Middle frontal gyrus (tissue), 1 donor: ENCODE data around the gene PPP2R3A.
"Not testable (repeated sequence)": the region's sequence is repeated elsewhere in the genome, so short reads cannot be mapped to it uniquely, and the experiment has no call there.

Experiments used
- DNase-seq: peaks from one replicate; pipeline ENCODE4 v3.0.0-alpha.2; 2015; ENCODE audit warnings: low spot score; ENCODE audit errors: extremely low spot score

The PPP2R3A gene

DNA sequence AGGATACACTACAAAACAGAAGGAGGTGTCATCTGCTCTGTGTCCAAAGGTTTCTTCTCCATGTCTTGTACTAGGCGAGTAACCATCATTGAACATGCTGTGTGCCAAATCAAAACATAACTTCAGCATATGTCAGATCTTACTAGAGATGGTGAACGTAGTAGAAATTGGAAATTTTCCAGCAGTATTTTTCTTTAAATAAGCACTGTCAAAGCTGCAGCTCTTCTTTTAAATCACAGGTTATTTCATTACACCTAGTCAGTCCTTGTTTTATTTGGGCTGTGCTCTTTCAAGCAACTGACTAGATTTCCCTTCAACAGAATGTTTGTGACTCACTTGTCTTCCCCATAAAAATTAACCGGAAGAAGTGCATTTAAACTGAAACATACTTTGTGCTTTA is 184.1 kb downstream of the PPP2R3A start:
- DNase-seq = no peak

DNA sequence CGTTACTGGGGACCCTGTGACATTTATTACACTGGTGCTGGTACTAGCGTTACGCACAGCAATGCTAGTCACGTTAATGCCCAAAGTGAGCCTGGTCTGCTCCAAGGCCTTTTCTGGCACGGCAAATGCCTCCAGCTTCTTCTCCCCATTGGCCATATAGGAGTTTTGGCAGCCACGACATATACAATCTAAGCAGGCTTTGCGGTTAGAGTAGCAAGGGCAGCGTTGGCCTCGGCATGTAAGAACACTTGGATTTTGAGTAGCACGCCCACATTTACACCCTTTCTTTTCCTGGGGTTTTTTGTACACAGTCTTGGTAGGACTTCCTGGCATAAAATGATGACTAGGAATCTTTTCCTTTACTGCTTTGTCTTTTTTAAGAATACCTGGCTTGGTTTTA is 185.7 kb downstream of the PPP2R3A start:
- no peak for DNase-seq

DNA sequence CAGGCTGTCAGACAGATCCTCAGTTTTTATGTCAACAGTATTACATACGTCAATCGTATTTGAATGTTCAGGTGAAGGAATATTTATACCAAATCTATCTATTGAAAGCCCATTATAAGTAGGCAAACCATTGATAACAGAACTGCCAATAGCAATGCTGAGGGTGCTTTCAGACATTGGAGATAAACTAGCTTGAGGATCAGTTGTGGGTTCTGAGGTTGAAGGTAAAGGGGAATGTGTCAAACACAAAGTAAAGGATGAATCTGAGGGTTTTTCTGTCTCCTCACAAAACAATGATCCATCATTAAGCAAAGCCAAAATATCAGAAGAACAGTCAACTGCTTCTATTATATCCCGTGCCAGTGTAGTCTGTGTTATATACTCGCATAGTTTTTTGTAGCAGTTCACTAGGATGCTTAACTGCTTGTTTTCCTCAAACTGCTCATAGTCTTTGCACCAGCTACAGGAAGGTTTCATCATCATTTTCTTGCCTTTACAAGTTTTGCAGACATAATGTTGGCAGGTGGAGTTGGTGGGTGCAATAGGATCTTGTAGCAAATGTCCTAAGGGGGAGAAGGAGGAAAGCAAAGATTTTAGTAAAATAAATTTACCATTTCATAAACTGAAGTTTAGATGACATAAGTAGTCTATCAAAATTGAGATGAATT is 186.8 kb downstream of the PPP2R3A start:
- no peak for DNase-seq

DNA sequence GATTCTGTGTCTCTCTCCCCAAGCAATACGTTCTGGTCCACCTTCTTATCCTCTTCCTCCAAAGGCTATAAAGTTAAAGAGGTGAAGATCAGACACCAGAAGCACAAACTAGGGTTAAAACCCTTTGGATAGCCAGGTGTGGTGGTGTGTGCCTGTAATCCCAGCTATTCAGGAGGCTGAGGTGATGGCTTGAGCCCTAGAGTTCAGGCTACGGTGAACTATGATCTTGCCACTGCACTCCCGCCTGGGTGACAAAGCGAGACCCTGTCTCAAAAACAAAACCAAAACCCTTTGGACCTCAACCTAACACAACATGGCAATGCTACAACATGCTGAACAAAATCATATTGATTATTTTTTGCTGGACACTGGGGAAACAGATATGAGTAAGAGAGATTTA is 187.4 kb downstream of the PPP2R3A start:
- DNase-seq = no peak

DNA sequence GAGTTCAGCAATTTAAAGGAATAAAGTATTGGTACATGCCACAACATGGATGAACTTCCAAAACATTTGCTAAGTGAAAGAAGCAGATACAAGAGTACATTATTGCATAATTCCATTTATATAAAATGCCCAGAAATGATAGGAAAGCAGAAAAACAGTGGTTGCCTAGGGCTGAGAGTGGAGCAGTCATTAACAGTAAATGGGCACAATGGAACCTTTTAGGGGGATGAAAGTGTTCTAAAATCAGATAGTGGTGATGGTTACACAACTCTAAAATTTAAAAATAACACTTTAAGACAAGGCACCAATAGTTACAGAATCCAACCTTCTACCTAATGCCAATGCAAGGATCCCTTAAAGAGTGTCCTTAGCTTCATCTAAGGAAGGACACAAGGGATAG is 196.0 kb downstream of the PPP2R3A start:
- no peak for DNase-seq

DNA sequence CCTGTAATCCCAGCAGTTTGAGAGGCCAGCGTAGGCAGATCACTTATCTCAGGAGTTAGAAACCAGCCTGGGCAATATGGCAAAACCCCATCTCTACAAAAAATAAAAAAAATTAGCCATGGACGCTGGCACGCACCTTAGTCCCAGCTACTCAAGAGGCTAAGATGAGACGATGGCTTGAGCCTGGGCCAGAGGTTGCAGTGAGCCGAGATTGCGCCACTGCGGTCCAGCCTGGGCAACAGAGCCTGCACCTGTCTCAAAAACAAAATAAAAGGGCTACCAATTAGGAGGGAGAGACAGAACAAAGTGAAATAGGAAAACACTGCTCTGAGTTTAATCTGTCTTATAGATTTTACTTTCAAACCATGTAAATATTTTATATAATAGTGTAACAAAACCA is 196.8 kb downstream of the PPP2R3A start:
- DNase-seq = no peak

DNA sequence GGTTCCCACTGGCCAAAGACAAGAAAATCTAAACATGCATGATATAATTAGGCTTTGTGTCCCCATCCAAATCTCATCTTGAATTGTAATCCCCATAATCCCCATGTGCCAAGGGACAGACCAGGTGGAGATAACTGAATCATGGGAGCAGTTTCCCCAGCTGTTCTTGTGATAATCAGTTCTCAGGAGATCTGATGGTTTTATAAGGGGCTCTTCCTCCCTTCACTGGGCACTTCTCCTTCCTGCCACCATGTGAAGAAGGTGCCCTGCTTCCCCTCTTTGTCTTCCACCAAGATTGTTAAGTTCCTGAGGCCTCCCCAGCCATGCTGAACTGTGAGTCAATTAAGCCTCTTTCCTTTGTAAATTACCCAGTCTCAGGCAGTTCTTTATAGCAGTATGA is 198.1 kb downstream of the PPP2R3A start:
- DNase-seq = not testable (repeated sequence)

DNA sequence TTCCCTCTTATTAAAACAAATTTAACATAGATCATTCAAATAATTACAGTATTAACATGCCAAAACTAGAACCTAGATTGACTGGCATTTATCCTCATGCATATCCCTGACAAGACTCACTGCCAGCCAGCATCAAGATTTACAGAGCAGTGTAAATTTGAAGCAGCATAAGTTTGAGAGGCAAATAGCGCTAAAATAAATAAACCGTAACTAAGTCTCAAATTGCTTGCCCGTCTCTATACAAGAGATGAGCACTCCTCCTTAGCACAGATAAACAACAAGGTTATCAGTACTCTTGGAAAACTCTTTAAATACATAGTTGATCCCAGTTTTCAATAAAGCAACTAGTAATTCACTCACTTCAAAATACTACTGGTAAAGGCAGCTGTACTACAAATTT is 201.0 kb downstream of the PPP2R3A start:
- no peak for DNase-seq

DNA sequence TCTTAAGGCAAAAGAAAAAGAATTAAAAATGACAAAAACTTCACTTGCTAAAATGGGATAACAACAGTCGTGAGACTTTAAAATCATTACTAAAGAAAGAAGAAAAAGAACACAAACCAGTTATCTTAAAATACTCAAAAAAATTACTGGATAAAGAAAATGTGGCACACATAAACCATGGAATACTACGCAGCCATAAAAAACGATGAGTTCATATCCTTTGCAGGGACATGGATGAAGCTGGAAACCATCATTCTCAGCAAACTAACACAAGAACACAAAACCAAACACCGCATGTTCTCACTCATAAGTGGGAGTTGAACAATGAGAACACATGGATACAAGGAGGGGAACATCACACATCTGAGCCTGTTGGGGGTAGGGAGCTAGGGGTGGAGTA is 202.7 kb downstream of the PPP2R3A start:
- not testable (repeated sequence) for DNase-seq

DNA sequence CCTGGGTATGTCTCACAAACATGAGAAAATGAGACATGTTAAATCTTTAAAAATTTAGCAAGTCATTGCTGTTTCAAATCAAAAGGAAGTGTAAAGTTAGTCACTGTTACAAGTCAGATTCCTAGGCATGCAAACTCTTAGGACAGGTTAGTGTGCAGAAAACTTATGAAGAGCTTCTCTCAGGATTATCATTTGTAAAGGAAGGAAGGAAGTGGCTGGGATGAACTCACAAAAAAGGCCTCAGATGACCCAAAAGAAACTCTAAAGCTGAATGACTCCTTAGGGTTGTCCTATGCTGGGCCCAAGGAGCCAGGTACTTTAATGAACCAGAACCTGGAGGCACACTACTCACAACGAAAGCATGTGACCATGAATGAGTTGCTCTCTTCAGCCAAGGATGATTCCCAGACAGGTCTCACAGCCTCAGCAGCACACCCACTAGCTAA is 205.6 kb downstream of the PPP2R3A start:
- no peak for DNase-seq

DNA sequence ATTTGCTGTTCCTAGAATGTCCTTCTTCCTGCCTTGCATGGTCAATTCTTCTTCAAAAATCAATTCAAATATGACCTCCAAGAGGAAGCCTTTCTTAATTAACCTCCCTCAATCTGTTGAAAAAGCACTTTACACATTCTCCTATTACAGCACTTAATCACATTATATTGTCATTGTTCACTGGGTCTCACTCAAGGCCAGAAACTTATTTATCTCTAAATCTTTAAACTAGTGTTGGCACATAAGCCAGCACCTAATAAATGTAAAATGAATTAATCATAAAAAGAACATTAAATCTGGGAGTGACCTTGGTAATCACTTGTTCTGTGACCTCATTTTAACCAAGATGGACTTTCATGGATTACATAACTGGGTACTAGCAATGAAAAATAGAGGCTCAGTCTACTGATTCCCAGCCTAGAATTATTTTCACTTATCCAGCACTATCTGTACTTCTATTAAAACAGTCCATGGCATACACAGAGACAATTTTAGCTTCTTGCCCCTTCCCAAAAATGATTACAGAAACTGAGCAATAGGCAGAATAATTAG is 208.5 kb downstream of the PPP2R3A start:
- DNase-seq = no peak

DNA sequence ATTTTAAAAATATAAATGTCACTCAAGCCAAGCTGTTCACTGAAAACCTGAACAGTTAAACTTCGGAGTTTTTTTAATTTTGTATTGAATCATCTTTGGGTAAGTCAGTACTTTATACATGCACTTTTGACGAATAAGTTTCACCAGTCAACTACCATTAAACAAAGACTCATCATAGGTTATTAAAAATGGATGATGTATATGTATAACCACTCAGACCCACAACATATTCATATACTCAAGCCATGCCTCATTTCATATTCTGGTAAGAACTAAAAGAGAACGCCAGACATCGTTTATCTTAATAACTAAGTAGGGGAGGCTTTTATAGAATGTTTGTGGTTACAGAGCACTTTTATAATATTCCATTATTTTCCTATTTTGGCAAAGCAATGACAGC is 212.3 kb downstream of the PPP2R3A start:
- no peak for DNase-seq

DNA sequence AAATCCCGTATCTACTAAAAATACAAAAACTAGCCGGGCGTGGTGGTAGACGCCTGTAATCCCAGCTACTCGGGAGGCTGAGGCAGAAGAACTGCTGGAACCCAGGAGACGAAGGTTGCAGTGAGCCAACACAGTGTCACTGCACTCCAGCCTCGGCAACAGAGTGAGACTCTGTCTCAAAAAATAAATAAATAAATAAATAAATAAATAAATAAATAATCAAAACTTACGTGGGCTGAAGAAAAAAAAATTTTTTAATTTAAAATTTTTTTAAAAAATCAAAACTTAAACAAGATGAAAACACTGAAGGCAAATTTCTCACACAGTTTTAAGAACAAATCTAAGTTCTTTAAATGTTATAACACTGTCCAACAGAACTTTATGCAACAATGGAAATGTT is 216.2 kb downstream of the PPP2R3A start:
- DNase-seq = no peak

DNA sequence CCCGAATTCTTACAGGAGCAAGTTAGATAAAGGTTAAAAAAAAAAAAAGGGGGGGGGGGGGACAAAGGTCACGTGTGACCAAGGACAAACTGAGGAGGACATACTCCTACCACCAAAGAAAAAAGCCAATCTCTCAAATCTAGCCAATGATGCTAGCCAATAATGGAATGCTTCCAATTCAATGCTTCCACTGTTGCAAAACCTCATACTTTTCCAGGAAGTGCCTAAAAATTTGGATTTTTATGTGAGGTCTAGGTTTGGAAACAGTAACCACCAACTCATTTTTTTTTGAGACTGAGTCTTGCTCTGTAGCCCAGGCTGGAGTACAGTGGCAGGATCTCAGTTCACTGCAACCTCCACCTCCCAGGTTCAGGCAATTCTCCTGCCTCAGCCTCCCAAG is 219.2 kb downstream of the PPP2R3A start:
- no peak for DNase-seq

DNA sequence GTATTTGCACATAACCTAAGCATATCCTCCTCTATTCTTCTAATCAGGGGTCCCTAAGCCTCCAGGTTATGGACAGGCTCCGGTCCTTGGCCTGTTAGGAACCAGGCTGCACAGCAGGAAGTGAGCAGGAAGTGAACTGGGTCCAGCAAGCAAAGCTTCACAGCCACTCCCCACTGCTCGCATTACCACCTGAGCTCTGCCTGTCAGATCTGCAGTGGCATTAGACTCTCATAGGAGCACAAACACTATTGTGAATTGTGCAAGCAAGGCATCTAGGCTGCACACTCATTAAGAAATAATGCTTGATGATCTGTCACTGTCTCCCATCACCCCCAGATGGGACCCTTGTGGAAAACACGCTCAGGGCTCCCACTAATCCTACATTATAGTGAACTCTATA is 220.8 kb downstream of the PPP2R3A start:
- DNase-seq = no peak

DNA sequence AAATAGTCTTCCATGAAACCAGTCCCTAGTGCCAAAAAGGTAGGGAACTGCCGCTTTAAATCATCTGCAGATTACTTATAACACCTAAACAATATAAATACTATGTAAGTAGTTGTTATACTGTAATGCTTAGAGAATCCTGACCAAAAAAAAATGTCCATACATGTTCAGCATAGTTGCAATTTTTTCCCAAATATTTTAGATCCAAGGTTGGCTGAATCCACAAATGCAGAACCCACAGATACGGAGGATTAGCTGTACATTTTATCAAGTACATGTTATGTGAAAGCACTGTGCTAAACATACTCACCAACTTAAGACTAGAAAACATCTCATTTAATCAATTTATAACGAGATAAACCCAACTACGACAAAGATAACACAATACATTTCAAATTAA is 221.3 kb downstream of the PPP2R3A start:
- no peak for DNase-seq

DNA sequence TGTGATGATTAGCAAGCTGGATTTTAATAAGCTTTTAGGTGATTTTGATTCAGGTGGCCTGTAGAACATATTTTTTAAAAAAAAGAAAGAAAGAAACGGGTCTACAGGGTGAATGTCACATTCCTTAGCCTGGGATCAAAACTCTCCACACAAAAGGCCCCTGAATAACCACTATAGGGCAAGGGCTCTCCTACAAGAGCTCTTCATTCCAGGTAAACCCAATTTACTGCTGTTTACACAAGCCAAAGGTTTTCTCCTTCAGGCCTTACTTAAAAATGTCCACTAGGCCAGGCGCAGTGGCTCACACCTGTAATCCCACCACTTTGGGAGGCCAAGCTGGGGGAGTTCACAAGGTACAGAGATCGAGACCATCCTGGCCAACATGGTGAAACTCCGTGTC is 222.3 kb downstream of the PPP2R3A start:
- DNase-seq = no peak

DNA sequence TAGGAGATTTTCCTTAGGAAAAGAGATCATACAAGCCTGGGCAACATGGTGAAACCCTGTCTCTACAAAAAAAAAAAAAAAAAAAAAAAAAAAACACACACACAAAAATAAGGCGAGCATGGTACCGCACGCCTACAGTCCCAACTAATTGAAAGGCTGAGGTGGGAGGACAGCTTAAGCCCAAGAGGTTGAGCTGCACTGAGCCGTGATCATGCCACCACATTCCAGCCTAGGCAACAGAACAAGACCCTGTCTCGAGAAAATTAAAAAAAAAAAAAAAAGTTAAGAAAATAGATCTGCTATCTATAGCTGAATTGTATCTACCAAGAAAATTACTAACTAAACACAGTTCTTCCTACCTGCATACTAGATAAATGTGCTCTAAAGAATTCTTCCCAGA is 223.5 kb downstream of the PPP2R3A start:
- DNase-seq = no peak

DNA sequence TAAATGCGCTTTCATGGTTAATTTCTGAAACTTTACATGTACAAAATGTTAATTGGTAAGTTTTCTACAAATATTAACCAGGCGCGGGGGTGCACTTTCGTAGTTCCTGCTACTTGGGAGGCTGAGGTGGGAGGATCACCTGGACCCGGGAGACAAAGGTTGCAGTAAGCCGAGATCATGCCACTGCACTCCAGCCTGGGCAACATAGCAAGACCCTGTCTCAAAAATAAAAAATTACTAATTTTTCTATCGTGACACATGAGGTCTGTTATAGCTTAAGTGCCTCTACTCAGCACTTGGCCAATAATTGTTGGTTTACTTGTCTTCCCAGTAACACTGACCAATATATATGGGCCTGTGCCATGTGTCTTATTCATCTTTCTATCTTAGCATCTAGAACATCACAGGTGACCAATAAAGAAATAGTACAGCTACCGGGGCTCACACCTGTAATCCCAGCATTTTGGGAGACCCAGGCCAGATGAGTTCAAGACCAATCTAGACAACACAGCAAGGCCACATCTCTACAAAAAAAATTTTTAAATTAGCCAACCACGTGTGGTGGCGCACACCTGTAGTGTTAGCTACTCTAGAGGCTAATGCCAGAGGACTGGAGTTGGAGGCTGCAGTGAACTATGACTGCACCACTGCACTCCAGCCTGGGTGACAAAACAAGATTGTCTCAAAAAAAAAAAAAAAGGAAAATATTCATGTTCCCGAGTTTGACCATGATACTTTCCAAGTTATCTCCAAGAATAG is 224.5 kb downstream of the PPP2R3A start:
- no peak for DNase-seq

DNA sequence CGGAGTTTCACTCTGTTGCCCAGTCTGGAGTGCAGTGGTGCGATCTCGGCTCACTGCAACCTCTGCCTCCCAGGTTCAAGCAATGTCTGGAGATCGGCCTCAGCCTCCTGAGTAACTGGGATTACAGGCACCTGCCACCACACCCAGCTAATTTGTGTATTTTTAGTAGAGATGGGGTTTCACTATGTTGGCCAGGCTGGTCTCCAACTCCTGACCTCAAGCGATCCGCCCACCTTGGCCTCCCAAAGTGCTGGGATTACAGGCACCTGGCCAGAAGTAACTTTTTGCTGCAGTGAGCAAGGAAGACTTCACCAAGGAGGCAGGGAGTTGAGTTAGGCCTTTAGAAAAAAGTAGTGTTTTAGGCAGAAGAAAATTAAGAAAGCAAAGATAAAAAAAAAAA is 226.7 kb downstream of the PPP2R3A start:
- DNase-seq = not testable (repeated sequence)

DNA sequence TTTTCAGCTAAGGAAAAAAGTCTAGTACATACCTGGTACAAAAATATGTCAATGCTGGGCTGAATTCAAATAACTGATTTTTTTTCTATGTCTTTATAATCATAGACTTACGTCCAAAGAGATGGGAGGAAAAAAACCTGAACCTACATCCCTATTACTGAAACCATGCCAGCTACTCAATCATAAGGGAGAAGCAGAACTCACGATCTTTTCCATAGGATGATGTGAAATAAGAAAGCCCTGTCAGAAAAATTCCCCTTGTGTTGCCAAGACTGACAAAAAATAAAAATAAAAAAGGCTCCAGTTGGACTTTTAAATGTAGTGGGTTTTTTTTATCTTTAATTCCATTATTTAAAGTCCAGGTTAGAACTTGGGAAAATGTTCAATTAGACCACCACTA is 227.3 kb downstream of the PPP2R3A start:
- DNase-seq = no peak

DNA sequence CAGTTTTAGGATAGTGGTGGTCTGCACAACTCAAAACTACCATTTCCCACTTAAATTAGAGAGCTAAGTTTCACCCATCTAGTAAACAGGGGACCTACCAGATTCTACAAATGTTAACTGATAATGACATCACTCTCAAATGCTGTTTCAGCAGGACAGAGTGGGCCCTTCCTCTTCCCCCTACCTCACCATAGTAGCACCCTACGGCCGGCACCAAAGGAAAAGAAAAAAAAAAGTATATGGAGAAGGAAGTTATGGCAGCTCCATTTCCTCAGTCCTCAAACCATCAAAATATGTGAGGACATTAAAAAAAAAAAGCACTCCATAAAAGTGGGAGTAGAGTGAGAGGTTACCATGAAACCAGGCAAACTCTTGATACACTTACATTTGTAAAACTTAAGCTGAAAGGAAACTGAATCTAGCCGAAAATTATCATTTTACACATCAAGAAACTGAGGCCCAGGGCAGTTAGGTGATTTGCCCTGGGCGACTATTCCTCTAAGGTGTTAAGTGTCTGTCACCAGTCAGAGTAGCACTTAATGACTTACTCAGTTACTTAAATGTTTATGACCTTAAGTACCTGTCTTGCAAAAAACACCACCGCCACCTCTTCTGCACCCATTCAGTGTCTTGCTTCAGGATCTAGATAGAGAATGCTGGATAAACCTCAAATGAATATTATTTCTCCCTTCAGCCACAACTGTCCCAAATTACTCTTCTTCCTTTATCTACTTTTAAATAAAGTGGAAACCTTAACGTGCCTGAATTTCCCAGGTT is 227.9 kb downstream of the PPP2R3A start:
- DNase-seq = no peak
